ENCODE data around the gene ALDH18A1. TPM values are rescaled to one million over a fixed set of nuclear protein-coding genes. Genes with fewer than 3 reads are reported as not detected.

The ALDH18A1 gene
- total RNA-seq, 1 experiment from 2014 or later: 105 TPM

- H3K36me3 Mint-ChIP-seq: no peaks in the 10 kb centered on the region
- DNase-seq (ENCODE audit: low spot score) (no peak), ATAC-seq (no peak)
- no peaks in the 10 kb centered on the region; the same call in 1 of the 2 replicates for H3K27me3 Mint-ChIP-seq (ENCODE audit: low read depth)
- H3K4me1 Mint-ChIP-seq: peaks cover 8% of the 10 kb centered on the region
- H3K4me3 Mint-ChIP-seq: no peak overlapping the region
- POLR2A ChIA-PET: no interaction called here
- H3K9me3 Mint-ChIP-seq: no peaks in the 10 kb centered on the region
- H3K27ac Mint-ChIP-seq: no peak overlapping the region
- no peak for TF ChIP-seq GRHL2 (CRISPR knock-in tag; IDR thresholded peaks at IDR 0.05; ENCODE audit: insufficient replicate concordance, severe bottlenecking)
- TF ChIP-seq ATF2 (CRISPR knock-in tag; IDR thresholded peaks at IDR 0.05; ENCODE audit: borderline replicate concordance, low read depth): no peak
- no peak for TF ChIP-seq ZNF219 (CRISPR knock-in tag; IDR thresholded peaks at IDR 0.05; ENCODE audit: borderline replicate concordance)
- TF ChIP-seq MAX (CRISPR knock-in tag; IDR thresholded peaks at IDR 0.05): no peak
- CTCF ChIA-PET: no interaction called here
Measured at GRCh38 chr10:95569368-95569767, 87.1 kb downstream of the ALDH18A1 start.

- Mint-ChIP-seq H3K4me1 (peaks cover 8% of the 10 kb centered on the region), H3K27ac (no peak overlapping the region), H3K27me3 (ENCODE audit: low read depth) (no peaks in the 10 kb centered on the region; the same call in 1 of the 2 replicates), H3K9me3 (no peaks in the 10 kb centered on the region), H3K36me3 (no peaks in the 10 kb centered on the region), H3K4me3 (no peak overlapping the region)
- no peak for ATAC-seq
- TF ChIP-seq ZNF121 (CRISPR knock-in tag; IDR thresholded peaks at IDR 0.05) (no peak), ZNF281 (CRISPR knock-in tag; IDR thresholded peaks at IDR 0.05) (no peak), FOXK1 (CRISPR knock-in tag; IDR thresholded peaks at IDR 0.05) (no peak), CBFB (CRISPR knock-in tag; IDR thresholded peaks at IDR 0.05; ENCODE audit: low read depth) (no peak), NR3C1 (CRISPR knock-in tag; conservative IDR thresholded peaks at IDR 0.05; ENCODE audit: low read depth) (no peak), ZNF232 (CRISPR knock-in tag; IDR thresholded peaks at IDR 0.05) (no peak), SMAD3 (CRISPR knock-in tag; IDR thresholded peaks at IDR 0.05; ENCODE audit: borderline replicate concordance) (no peak), E2F1 (CRISPR knock-in tag; IDR thresholded peaks at IDR 0.05) (no peak), ZBTB43 (CRISPR knock-in tag; IDR thresholded peaks at IDR 0.05) (no peak), HMGXB4 (CRISPR knock-in tag; IDR thresholded peaks at IDR 0.05) (no peak), AFF4 (CRISPR knock-in tag; IDR thresholded peaks at IDR 0.05; ENCODE audit: borderline replicate concordance) (no peak), KAT7 (CRISPR knock-in tag; IDR thresholded peaks at IDR 0.05; ENCODE audit: borderline replicate concordance) (no peak)
- DNase-seq (ENCODE audit: low spot score): no peak
- CTCF ChIA-PET: no interaction called here
- POLR2A ChIA-PET: no interaction called here
Measured at GRCh38 chr10:95567903-95568630, 88.4 kb downstream of the ALDH18A1 start.

All from WTC11 (cell line).